HUDEP-2 (cell line): ENCODE measurements around the gene IP6K2.

Source experiments
- DNase-seq, 76 experiments: peaks; one replicate each; lab custom pipeline; 2025; ENCODE audit not compliant: unreplicated experiment in 76 of 76; lab: John Stamatoyannopoulos, UW

Gene IP6K2

DNA sequence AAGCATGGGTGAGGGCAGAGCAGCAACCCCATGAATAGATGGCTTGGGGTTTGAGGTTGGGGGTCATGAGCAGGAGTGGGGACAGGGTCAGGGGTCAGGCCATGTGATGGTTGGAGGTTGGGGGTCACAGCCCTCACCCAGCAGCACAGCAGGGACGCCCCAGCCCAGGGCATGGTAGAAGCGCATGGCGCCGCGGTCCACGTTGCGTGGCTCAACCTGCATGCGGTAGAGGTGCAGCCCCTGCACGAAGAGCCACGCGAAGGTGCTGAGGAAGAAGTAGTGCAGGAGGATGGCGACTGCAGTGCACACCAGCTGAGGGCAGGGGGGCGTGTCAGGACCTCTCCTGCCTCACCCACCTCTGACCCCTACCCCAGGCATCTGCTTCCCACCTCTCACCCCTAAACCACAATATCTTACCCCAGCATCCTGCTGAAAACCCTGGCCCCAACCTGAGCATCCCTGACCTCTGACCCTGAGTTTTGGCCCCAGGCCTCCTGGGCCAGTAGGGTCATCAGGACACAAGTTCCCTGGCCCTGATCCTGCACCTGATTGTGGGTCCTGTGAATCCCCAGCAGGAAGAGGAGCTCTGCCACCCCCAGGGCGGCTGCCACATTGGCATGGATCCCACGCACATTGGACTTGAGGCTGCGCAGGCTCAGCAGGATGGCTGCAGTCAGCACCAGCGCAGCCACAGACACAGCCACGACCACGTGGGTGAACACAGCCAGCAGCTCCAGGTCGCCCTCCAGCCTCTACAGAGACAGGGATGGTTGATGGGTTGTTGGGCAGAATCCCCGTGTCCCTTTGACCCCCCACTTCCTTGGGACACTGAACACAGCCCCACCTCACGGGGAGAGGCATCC is 71.9 kb downstream of the IP6K2 start:
- DNase-seq: no peak

DNA sequence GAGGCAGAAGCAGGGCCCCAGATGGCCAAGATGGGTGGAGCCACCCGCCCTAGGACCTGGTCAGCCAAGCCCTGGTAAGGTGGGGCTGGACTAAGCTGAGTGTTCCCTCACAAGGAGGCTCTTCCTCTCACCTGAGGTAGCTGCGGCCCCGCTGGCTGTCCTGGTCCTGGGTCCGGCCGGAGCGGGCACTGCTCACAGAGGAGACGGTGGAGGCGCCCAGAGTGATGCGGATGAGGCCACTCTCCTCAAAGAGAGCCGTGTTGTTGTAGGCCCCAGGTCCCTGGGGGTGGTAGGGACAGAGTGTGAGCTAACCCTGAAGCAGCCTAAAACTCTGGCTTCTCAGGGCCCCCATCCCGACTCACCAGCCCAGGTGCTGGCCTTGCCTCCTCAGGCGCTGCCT is 74.4 kb downstream of the IP6K2 start:
- DNase-seq: no peak

DNA sequence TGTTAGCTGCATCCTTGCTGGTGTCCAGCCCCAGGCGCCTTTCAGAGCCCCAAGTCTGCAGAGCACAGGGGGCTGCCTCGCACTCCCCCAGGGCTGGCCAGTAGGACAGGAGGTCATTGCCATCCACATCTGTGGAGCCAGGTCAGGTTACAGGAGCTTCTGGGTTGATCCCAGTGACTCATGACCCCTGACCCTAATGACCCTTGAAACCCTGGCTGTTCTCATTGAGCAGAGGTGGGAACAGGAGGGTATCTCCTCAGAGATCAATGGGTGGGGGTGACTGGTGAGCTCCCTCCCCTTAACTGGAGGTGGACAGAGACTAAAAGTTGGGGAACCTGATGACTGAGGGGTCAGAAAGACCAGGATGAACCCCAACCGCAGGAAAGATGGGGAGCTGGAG is 75.6 kb downstream of the IP6K2 start:
- no peak for DNase-seq

DNA sequence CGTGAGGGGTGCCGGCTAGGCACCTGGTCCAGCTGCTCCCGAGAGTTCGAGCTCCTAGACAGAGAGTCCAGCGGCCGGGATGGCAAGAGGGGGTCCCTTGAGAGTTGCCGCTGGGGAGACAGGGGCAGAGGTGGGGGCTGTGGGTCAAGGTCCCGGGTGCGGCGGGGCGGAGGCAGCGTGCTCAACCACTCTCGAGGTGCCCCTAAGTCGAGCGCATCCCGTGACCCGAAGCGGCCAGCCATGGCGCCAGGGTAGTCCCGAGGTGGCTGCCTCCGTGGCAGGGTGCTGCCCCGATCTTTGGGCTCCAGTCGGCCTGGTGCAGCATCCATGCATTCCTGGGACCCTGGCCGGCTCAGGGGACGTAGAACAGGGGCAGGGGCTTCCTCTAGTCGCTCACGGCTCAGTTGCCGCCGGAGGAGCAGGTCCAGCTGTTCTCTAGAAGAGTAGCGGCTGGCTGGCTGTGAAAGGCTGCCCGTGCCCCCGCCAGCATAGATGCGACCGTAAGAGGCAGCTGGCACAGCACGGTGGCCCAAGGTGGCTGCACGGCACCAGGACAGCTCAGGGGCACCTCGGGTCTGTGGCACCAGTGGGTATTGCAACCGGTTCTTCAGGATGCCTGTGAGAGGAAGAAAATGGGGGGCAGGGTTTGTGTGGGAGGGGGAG is 76.9 kb downstream of the IP6K2 start:
- DNase-seq: no peak
